OCI-LY1 (cell line): ENCODE data around the gene PTTG1.

Experiments used
- CTCF ChIP-seq: fragments of 200-600 bp; sonication (generic), shearing (Covaris generic); IDR thresholded peaks from 2 replicates; pipeline ENCODE4 v1.5.1; 2017; ENCODE audit warnings: mild to moderate bottlenecking, antibody characterized with exemption, low read length, moderate library complexity, mixed read lengths
- EZH2 ChIP-seq: fragments of 200-600 bp; sonication (generic), shearing (Covaris generic); IDR thresholded peaks from 2 replicates; pipeline ENCODE4 v1.8.0; 2017; ENCODE audit warnings: borderline replicate concordance, mixed run types, mild to moderate bottlenecking, antibody characterized with exemption, low read length, moderate library complexity, mixed read lengths

- TF ChIP-seq EZH2 (no peak), CTCF (no peak)
Observed at GRCh38 chr5:160387445-160387844, 34.2 kb upstream of the PTTG1 start.
